HEK293 (cell line): ENCODE measurements around the gene SHMT2.

Source experiments
- CTCF ChIA-PET: fragments of 350-600 bp; formaldehyde crosslinking; extraction: SDS; loops from one replicate; lab custom pipeline; 2021; ENCODE audit warnings: antibody characterized with exemption; lab: Yijun Ruan, JAX
- POLR2A ChIA-PET: fragments of 300-600 bp; formaldehyde crosslinking; extraction: SDS; loops from one replicate; lab custom pipeline; 2020; ENCODE audit warnings: antibody characterized with exemption, inconsistent platforms; lab: Yijun Ruan, JAX
- H3K27ac ChIP-seq: fragments of 200-500 bp; sonication (Bioruptor generic); 2 replicates; pipeline ENCODE4 v1.5.1; 2014; ENCODE audit warnings: low read depth, low read length, control low read depth, inconsistent platforms; ENCODE audit errors: extremely low read depth
- H3K36me3 ChIP-seq, 2 experiments: fragments of 200-500 bp in 1 of 2; sonication (Bioruptor generic) in 1 of 2; 1 replicate in 1 of 2; 2 replicates in 1 of 2; pipeline ENCODE4 v1.5.1; 2014 to 2017; ENCODE audit warnings: inconsistent platforms in 2 of 2, low read length in 2 of 2; ENCODE audit not compliant: control insufficient read depth in 2 of 2, insufficient read depth in 1 of 2
- H3K4me1 ChIP-seq: fragments of 200-500 bp; sonication (Bioruptor generic); 2 replicates; pipeline ENCODE4 v1.5.1; 2014; ENCODE audit warnings: mild to moderate bottlenecking, low read length, inconsistent platforms; ENCODE audit not compliant: control insufficient read depth, insufficient read depth
- H3K4me3 ChIP-seq: 2 replicates; pipeline ENCODE4 v1.5.1; 2011; ENCODE audit warnings: low read depth, mild to moderate bottlenecking, control low read depth, low read length, moderate library complexity
- H3K9me3 ChIP-seq: fragments of 200-500 bp; sonication (Bioruptor generic); 2 replicates; pipeline ENCODE4 v1.5.1; 2014; ENCODE audit warnings: low read depth, low read length, inconsistent platforms; ENCODE audit not compliant: control insufficient read depth, insufficient read depth
- EGR2 ChIP-seq: fragments of 450-650 bp; formaldehyde crosslinking; IDR thresholded peaks from 2 replicates; pipeline ENCODE4 v1.5.1; 2016; ENCODE audit warnings: low read depth, missing biosample characterization, missing genetic modification characterization
- GLIS2 ChIP-seq: fragments of 450-650 bp; formaldehyde crosslinking; IDR thresholded peaks from 2 replicates; pipeline ENCODE4 v1.5.1; 2016; ENCODE audit warnings: missing biosample characterization, missing genetic modification characterization
- KLF1 ChIP-seq: fragments of 450-650 bp; formaldehyde crosslinking; IDR thresholded peaks from 2 replicates; pipeline ENCODE4 v1.5.1; 2016; ENCODE audit warnings: missing biosample characterization, missing genetic modification characterization
- KLF8 ChIP-seq: fragments of 450-650 bp; formaldehyde crosslinking; IDR thresholded peaks from 2 replicates; pipeline ENCODE4 v1.5.1; 2016; ENCODE audit warnings: missing biosample characterization, missing genetic modification characterization
- OSR2 ChIP-seq: fragments of 450-650 bp; formaldehyde crosslinking; IDR thresholded peaks from 2 replicates; pipeline ENCODE4 v1.5.1; 2016; ENCODE audit warnings: missing biosample characterization, missing genetic modification characterization
- PRDM1 ChIP-seq: fragments of 450-650 bp; formaldehyde crosslinking; IDR thresholded peaks from 2 replicates; pipeline ENCODE4; 2016; ENCODE audit warnings: missing biosample characterization, missing genetic modification characterization
- SP2 ChIP-seq: fragments of 450-650 bp; formaldehyde crosslinking; IDR thresholded peaks from 2 replicates; pipeline ENCODE4 v1.5.1; 2016; ENCODE audit warnings: missing biosample characterization, missing genetic modification characterization
- ZBTB17 ChIP-seq: fragments of 450-650 bp; formaldehyde crosslinking; IDR thresholded peaks from 2 replicates; pipeline ENCODE4 v1.5.1; 2016; ENCODE audit warnings: missing biosample characterization, missing genetic modification characterization
- ZBTB21 ChIP-seq: fragments of 450-650 bp; formaldehyde crosslinking; IDR thresholded peaks from 2 replicates; pipeline ENCODE4 v1.5.1; 2017; ENCODE audit warnings: missing biosample characterization, missing genetic modification characterization
- ZBTB8A ChIP-seq: fragments of 450-650 bp; formaldehyde crosslinking; IDR thresholded peaks from 2 replicates; pipeline ENCODE4 v1.5.1; 2016; ENCODE audit warnings: missing biosample characterization, missing genetic modification characterization
- ZEB2 ChIP-seq: fragments of 450-650 bp; formaldehyde crosslinking; IDR thresholded peaks from 2 replicates; pipeline ENCODE4 v1.5.1; 2016; ENCODE audit warnings: missing biosample characterization, missing genetic modification characterization
- ZFHX2 ChIP-seq: fragments of 450-650 bp; formaldehyde crosslinking; conservative IDR thresholded peaks from 2 replicates; pipeline ENCODE4 v1.5.1; 2016; ENCODE audit warnings: missing biosample characterization, missing genetic modification characterization
- ZNF132 ChIP-seq: fragments of 450-650 bp; formaldehyde crosslinking; IDR thresholded peaks from 2 replicates; pipeline ENCODE4 v1.5.1; 2017; ENCODE audit warnings: missing biosample characterization, missing genetic modification characterization, borderline replicate concordance
- ZNF184 ChIP-seq: fragments of 450-650 bp; IDR thresholded peaks from 2 replicates; pipeline ENCODE4 v1.5.1; 2018; ENCODE audit warnings: missing biosample characterization, mild to moderate bottlenecking, missing genetic modification characterization
- ZNF24 ChIP-seq: fragments of 450-650 bp; formaldehyde crosslinking; IDR thresholded peaks from 2 replicates; pipeline ENCODE4 v1.5.1; 2016; ENCODE audit warnings: missing biosample characterization, missing genetic modification characterization
- ZNF366 ChIP-seq: fragments of 450-650 bp; formaldehyde crosslinking; conservative IDR thresholded peaks from 2 replicates; pipeline ENCODE4 v1.5.1; 2016; ENCODE audit warnings: missing biosample characterization, missing genetic modification characterization
- ZNF394 ChIP-seq: fragments of 450-650 bp; formaldehyde crosslinking; IDR thresholded peaks from 2 replicates; pipeline ENCODE4 v1.5.1; 2016; ENCODE audit warnings: missing biosample characterization, missing genetic modification characterization, mild to moderate bottlenecking, moderate library complexity, borderline replicate concordance
- ZNF423 ChIP-seq: fragments of 450-650 bp; formaldehyde crosslinking; IDR thresholded peaks from 2 replicates; pipeline ENCODE4 v1.5.1; 2016; ENCODE audit warnings: missing biosample characterization, missing genetic modification characterization
- ZNF514 ChIP-seq: fragments of 450-650 bp; formaldehyde crosslinking; IDR thresholded peaks from 2 replicates; pipeline ENCODE4 v1.5.1; 2016; ENCODE audit warnings: missing biosample characterization, missing genetic modification characterization
- ZNF629 ChIP-seq: fragments of 450-650 bp; formaldehyde crosslinking; IDR thresholded peaks from 2 replicates; pipeline ENCODE4 v1.5.1; 2017; ENCODE audit warnings: missing biosample characterization, missing genetic modification characterization
- ZNF843 ChIP-seq: fragments of 450-650 bp; formaldehyde crosslinking; IDR thresholded peaks from 2 replicates; pipeline ENCODE4 v1.5.1; 2016; ENCODE audit warnings: missing biosample characterization, missing genetic modification characterization
- TF ChIP-seq, protein P1 (sequence below): fragments of 450-650 bp; formaldehyde crosslinking; IDR thresholded peaks from 2 replicates; pipeline ENCODE4 v1.5.1; 2016; ENCODE audit warnings: missing biosample characterization, missing genetic modification characterization
- TF ChIP-seq, protein P2 (sequence below): fragments of 450-650 bp; formaldehyde crosslinking; IDR thresholded peaks from 2 replicates; pipeline ENCODE4 v1.5.1; 2017; ENCODE audit warnings: missing biosample characterization, missing genetic modification characterization
- TF ChIP-seq, protein P3 (sequence below): fragments of 450-650 bp; formaldehyde crosslinking; IDR thresholded peaks from 2 replicates; pipeline ENCODE4 v1.5.1; 2017; ENCODE audit warnings: missing biosample characterization, missing genetic modification characterization
- TF ChIP-seq, protein P4 (sequence below): fragments of 450-650 bp; formaldehyde crosslinking; IDR thresholded peaks from 2 replicates; pipeline ENCODE4 v1.5.1; 2016; ENCODE audit warnings: missing biosample characterization, missing genetic modification characterization

SHMT2 gene

DNA sequence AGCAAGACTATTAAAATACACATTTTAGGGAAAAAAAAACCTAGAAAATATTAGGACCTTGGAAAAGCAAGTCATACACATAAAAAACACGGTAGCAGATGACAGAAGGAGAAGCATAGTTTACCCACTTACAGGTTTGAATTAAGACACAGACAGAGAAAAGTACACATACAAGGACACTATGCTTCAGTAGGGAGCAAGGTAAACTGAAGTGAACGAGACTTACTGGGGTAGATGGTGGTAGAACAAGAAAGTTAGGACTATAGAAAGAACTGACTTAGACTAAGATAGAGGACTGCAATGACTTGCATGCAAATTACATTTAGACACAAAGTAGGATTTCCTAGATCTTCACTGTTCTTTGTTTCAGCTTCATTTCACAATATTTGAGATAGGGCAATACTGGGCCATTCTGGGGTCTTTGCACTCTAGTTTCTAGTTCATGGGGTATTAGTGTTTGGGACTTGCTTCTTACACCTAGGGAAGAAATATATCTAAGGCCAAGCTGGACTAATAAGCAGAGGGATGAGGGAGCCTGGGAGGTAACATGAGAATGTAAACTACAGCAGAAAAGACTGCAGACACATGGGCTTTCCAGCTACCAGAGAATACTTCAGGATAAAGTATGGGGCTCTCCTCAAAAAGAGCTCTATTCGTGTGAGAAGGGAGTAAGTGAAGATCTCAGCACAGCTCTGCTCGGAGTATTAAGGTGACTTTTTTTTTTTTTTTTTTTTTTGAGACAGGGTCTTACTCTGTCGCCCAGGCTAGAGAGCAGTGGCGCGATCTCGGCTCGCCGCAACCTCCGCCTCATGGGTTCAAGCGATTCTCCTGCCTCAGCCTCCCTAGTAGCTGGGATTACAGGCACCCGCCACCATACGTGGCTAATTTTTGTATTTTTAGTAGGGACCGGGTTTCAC, 49.2 kb downstream of the SHMT2 start (continued):
- no peak for TF ChIP-seq KLF1 (tag by site-specific recombination)

DNA sequence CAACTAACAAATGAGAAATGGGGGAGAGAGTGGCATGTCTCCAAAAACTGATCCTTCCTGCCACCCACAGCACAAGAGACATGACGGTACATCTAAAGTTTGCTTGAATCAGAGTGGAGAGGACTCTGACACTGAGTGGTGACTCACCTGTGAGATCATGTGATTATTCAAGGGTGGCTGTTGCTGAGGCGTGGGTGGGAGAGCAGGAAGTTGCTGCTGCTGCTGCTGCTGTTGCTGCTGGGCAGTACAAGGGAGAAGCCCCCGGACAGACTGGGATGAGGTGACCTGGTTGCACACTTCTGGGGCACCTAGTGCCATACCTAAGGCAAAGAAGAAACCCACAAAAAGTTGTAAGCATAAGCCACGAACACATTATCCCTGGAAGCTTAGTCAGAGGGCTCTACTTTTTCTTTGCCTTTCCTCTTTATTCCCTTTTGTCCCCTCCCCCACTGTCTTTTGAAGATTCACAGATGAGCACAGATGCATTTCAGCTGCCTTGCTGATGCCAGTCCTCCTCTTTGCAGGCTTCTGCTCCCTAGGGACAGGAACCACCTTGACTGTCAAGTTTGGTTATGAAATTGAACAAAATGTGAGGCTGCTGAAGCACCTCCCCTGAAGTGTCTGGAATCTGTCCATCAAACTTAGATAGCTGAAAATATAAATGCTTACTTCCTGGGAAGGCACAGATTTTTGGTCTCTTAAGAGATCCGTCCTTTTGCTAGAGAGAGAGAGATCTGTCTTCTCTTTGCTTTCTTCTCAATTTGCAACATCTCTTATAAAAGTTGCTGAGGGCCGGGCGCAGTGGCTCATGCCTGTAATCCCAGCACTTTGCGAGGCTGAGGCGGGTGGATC, 50.9 kb downstream of the SHMT2 start:
- no peak overlapping the region for H3K27ac ChIP-seq
- 0 out of 2 replicates have a peak, but pooled peaks cover 7% of the 10 kb centered on the region for H3K4me1 ChIP-seq
- CTCF ChIA-PET, result interaction anchor here (1.0 to 1.7 kb wide), 3 partner anchors 16 to 172 kb away, joined by 3 to 5 read pairs (median 4); no protein-coding TSS in a partner anchor
- no peaks in the 10 kb centered on the region for H3K9me3 ChIP-seq
- no peak overlapping the region for H3K4me3 ChIP-seq
- peaks cover 27 to 68% of the 10 kb centered on the region in 2 experiments for H3K36me3 ChIP-seq
- POLR2A ChIA-PET, result interaction anchor here (0.6 kb wide), 1 partner anchor 94 kb away, joined by 4 read pairs; no protein-coding TSS in a partner anchor
- TF ChIP-seq SP2 (tag by site-specific recombination) (no peak), ZBTB21 (tag by site-specific recombination) (peak; percentile 93), ZBTB8A (tag by site-specific recombination) (no peak), ZBTB17 (peak; percentile 44), GLIS2 (tag by site-specific recombination) (peak; percentile 32; the same call in 1 of the 2 replicates), ZEB2 (tag by site-specific recombination) (no peak), ZNF394 (tag by site-specific recombination) (peak; percentile 15; the same call in 1 of the 2 replicates), ZFHX2 (tag by site-specific recombination) (peak; percentile 93), ZNF24 (tag by site-specific recombination) (peak; percentile 60; the same call in 1 of the 2 replicates), ZNF843 (tag by site-specific recombination) (no peak), ZNF184 (0 out of 2 replicates have a peak, but pooled peaks have one; percentile 43), ZNF514 (no peak), PRDM1 (tag by site-specific recombination) (0 out of 2 replicates have a peak, but pooled peaks have one; percentile 5), EGR2 (tag by site-specific recombination) (peak; percentile 86), KLF8 (tag by site-specific recombination) (no peak), ZNF629 (peak; percentile 91), OSR2 (tag by site-specific recombination) (peak; percentile 82), ZNF366 (peak; percentile 72), ZNF423 (no peak), ZNF132 (tag by site-specific recombination) (no peak)
- TF ChIP-seq, protein P1, sequence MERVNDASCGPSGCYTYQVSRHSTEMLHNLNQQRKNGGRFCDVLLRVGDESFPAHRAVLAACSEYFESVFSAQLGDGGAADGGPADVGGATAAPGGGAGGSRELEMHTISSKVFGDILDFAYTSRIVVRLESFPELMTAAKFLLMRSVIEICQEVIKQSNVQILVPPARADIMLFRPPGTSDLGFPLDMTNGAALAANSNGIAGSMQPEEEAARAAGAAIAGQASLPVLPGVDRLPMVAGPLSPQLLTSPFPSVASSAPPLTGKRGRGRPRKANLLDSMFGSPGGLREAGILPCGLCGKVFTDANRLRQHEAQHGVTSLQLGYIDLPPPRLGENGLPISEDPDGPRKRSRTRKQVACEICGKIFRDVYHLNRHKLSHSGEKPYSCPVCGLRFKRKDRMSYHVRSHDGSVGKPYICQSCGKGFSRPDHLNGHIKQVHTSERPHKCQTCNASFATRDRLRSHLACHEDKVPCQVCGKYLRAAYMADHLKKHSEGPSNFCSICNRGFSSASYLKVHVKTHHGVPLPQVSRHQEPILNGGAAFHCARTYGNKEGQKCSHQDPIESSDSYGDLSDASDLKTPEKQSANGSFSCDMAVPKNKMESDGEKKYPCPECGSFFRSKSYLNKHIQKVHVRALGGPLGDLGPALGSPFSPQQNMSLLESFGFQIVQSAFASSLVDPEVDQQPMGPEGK (tag by site-specific recombination), result peak; percentile 35; the same call in 1 of the 2 replicates
- TF ChIP-seq, protein P2, sequence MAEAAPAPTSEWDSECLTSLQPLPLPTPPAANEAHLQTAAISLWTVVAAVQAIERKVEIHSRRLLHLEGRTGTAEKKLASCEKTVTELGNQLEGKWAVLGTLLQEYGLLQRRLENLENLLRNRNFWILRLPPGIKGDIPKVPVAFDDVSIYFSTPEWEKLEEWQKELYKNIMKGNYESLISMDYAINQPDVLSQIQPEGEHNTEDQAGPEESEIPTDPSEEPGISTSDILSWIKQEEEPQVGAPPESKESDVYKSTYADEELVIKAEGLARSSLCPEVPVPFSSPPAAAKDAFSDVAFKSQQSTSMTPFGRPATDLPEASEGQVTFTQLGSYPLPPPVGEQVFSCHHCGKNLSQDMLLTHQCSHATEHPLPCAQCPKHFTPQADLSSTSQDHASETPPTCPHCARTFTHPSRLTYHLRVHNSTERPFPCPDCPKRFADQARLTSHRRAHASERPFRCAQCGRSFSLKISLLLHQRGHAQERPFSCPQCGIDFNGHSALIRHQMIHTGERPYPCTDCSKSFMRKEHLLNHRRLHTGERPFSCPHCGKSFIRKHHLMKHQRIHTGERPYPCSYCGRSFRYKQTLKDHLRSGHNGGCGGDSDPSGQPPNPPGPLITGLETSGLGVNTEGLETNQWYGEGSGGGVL (tag by site-specific recombination), result 0 out of 2 replicates have a peak, but pooled peaks have one; percentile 24
- TF ChIP-seq, protein P3, sequence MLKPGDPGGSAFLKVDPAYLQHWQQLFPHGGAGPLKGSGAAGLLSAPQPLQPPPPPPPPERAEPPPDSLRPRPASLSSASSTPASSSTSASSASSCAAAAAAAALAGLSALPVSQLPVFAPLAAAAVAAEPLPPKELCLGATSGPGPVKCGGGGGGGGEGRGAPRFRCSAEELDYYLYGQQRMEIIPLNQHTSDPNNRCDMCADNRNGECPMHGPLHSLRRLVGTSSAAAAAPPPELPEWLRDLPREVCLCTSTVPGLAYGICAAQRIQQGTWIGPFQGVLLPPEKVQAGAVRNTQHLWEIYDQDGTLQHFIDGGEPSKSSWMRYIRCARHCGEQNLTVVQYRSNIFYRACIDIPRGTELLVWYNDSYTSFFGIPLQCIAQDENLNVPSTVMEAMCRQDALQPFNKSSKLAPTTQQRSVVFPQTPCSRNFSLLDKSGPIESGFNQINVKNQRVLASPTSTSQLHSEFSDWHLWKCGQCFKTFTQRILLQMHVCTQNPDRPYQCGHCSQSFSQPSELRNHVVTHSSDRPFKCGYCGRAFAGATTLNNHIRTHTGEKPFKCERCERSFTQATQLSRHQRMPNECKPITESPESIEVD, result no peak
- TF ChIP-seq, protein P4, sequence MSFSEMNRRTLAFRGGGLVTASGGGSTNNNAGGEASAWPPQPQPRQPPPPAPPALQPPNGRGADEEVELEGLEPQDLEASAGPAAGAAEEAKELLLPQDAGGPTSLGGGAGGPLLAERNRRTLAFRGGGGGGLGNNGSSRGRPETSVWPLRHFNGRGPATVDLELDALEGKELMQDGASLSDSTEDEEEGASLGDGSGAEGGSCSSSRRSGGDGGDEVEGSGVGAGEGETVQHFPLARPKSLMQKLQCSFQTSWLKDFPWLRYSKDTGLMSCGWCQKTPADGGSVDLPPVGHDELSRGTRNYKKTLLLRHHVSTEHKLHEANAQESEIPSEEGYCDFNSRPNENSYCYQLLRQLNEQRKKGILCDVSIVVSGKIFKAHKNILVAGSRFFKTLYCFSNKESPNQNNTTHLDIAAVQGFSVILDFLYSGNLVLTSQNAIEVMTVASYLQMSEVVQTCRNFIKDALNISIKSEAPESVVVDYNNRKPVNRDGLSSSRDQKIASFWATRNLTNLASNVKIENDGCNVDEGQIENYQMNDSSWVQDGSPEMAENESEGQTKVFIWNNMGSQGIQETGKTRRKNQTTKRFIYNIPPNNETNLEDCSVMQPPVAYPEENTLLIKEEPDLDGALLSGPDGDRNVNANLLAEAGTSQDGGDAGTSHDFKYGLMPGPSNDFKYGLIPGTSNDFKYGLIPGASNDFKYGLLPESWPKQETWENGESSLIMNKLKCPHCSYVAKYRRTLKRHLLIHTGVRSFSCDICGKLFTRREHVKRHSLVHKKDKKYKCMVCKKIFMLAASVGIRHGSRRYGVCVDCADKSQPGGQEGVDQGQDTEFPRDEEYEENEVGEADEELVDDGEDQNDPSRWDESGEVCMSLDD (tag by site-specific recombination), result no peak
